Liver (tissue), 9 donors: ENCODE measurements around the gene INPP5B. TPM values are rescaled to one million over a fixed set of nuclear protein-coding genes. Genes with fewer than 3 reads are reported as not detected.

Experiments used
- DNase-seq: peaks from one replicate; pipeline ENCODE4 v3.0.0-alpha.2; 2017; ENCODE audit warnings: low spot score
- H3K27ac ChIP-seq, 2 donors: one replicate each; pipeline ENCODE4 v1.7.0; 2013; ENCODE audit warnings: inconsistent platforms in 2 of 2, low read length in 2 of 2, control low read depth in 1 of 2, low read depth in 1 of 2, mild to moderate bottlenecking in 1 of 2
- H3K27me3 ChIP-seq, 4 donors: one replicate each; pipeline versions ENCODE4 v1.6.1 to v1.7.0; 2013; ENCODE audit warnings: low read length in 3 of 4, inconsistent platforms in 1 of 4, mild to moderate bottlenecking in 1 of 4, moderate library complexity in 1 of 4; ENCODE audit not compliant: control insufficient read depth in 4 of 4, insufficient read depth in 4 of 4
- H3K36me3 ChIP-seq, 4 donors: one replicate each; pipeline versions ENCODE4 v1.6.1 to v1.7.0; 2013; ENCODE audit warnings: low read length in 3 of 4, mild to moderate bottlenecking in 3 of 4, low read depth in 1 of 4, moderate library complexity in 1 of 4; ENCODE audit not compliant: control insufficient read depth in 4 of 4, insufficient read depth in 3 of 4
- H3K4me1 ChIP-seq, 4 donors: one replicate each; pipeline versions ENCODE4 v1.6.1 to v1.7.0; 2013; ENCODE audit warnings: low read length in 3 of 4, mild to moderate bottlenecking in 3 of 4, moderate library complexity in 1 of 4; ENCODE audit not compliant: control insufficient read depth in 4 of 4, insufficient read depth in 4 of 4
- H3K4me3 ChIP-seq, 3 donors: one replicate each; pipeline versions ENCODE4 v1.6.1 to v1.7.0; 2013; ENCODE audit warnings: low read length in 3 of 3, control low read depth in 1 of 3, low read depth in 1 of 3, mild to moderate bottlenecking in 1 of 3
- H3K9ac ChIP-seq, 2 donors: one replicate each; pipeline ENCODE4 v1.7.0; 2013; ENCODE audit warnings: low read length in 2 of 2, mild to moderate bottlenecking in 2 of 2, moderate library complexity in 2 of 2, control low read depth in 1 of 2, low read depth in 1 of 2
- H3K9me3 ChIP-seq, 4 donors: one replicate each; pipeline versions ENCODE4 v1.6.1 to v1.7.0; 2013; ENCODE audit warnings: low read length in 3 of 4; ENCODE audit not compliant: control insufficient read depth in 4 of 4
- ATF3 ChIP-seq: IDR thresholded peaks from 2 replicates; pipeline ENCODE4 v1.6.1; 2016; ENCODE audit warnings: antibody characterized with exemption
- CTCF ChIP-seq: fragments of 150-350 bp; IDR thresholded peaks from 2 replicates; pipeline ENCODE4 v1.5.1; 2017; ENCODE audit warnings: improper control_type of control experiment, low read depth, low read length; ENCODE audit not compliant: missing input control
- EGR1 ChIP-seq, 2 donors: IDR thresholded peaks; 2 replicates each; pipeline ENCODE4 v1.6.1; 2016 to 2018; ENCODE audit warnings: antibody characterized with exemption in 2 of 2, low read depth in 2 of 2
- FOXA1 ChIP-seq: IDR thresholded peaks from 2 replicates; pipeline ENCODE4 v1.6.1; 2016; ENCODE audit warnings: antibody characterized with exemption
- FOXA2 ChIP-seq: IDR thresholded peaks from 2 replicates; pipeline ENCODE4 v1.6.1; 2016; ENCODE audit warnings: antibody characterized with exemption
- GABPA ChIP-seq, 2 donors: IDR thresholded peaks in 1 of 2; conservative IDR thresholded peaks in 1 of 2; 2 replicates each; pipeline ENCODE4 v1.6.1; 2016; ENCODE audit warnings: antibody characterized with exemption in 2 of 2, mild to moderate bottlenecking in 1 of 2, moderate library complexity in 1 of 2
- HNF4A ChIP-seq, 2 donors: conservative IDR thresholded peaks; 2 replicates each; pipeline ENCODE4 v1.6.1; 2016; ENCODE audit warnings: antibody characterized with exemption in 2 of 2, mild to moderate bottlenecking in 2 of 2
- HNF4G ChIP-seq: IDR thresholded peaks from 2 replicates; pipeline ENCODE4 v1.6.1; 2016; ENCODE audit warnings: antibody characterized with exemption
- JUND ChIP-seq, 2 donors: IDR thresholded peaks; 2 replicates each; pipeline ENCODE4 v1.6.1; 2016; ENCODE audit warnings: antibody characterized with exemption in 2 of 2
- NR2F2 ChIP-seq: IDR thresholded peaks from 2 replicates; pipeline ENCODE4 v1.6.1; 2016; ENCODE audit warnings: antibody characterized with exemption
- RAD21 ChIP-seq, 2 donors: IDR thresholded peaks; 2 replicates each; pipeline ENCODE4 v1.6.1; 2016; ENCODE audit warnings: antibody characterized with exemption in 2 of 2, mild to moderate bottlenecking in 2 of 2
- REST ChIP-seq: IDR thresholded peaks from 2 replicates; pipeline ENCODE4 v1.6.1; 2016; ENCODE audit warnings: antibody characterized with exemption, mild to moderate bottlenecking
- RXRA ChIP-seq, 2 donors: IDR thresholded peaks; 2 replicates each; pipeline ENCODE4 v1.6.1; 2017 to 2018; ENCODE audit warnings: antibody characterized with exemption in 2 of 2, mild to moderate bottlenecking in 1 of 2
- SP1 ChIP-seq: IDR thresholded peaks from 2 replicates; pipeline ENCODE4 v1.6.1; 2018; ENCODE audit warnings: antibody characterized with exemption, mild to moderate bottlenecking
- TAF1 ChIP-seq: conservative IDR thresholded peaks from 2 replicates; pipeline ENCODE4 v1.6.1; 2016; ENCODE audit warnings: antibody characterized with exemption, mild to moderate bottlenecking
- YY1 ChIP-seq: IDR thresholded peaks from 2 replicates; pipeline ENCODE4 v1.6.1; 2016; ENCODE audit warnings: antibody characterized with exemption, mild to moderate bottlenecking
- ZBTB33 ChIP-seq: IDR thresholded peaks from 2 replicates; pipeline ENCODE4 v1.6.1; 2016; ENCODE audit warnings: antibody characterized with exemption
- WGBS: extraction: QIAGEN DNeasy Blood & Tissue Kit; methylation state at CpG from one replicate; pipeline ENCODE4 v1.1.7; 2013; 5-methylcytosine and 5-hydroxymethylcytosine counted together
- polyA plus RNA-seq, 2 donors: library from polyadenylated mRNA; stranded (reverse) in 1 of 2; unstranded in 1 of 2; fragments of 200-250 nt in 1 of 2; fragments of >200 nt in 1 of 2; fragmentation: Nextera tagmentation in 1 of 2; extraction: Ambion mirVana in 1 of 2; gene quantifications; one replicate each; pipeline versions ENCODE4 v1.2.1 to v1.2.3, GENCODE V29; 2013 to 2015
- total RNA-seq, 2 donors: library from RNA; depleted of rRNA; stranded (reverse); fragments of >200 nt; gene quantifications; one replicate each; pipeline ENCODE4 v1.2.3, GENCODE V29; 2014
- TF ChIP-seq, protein P1 (sequence below): IDR thresholded peaks from 2 replicates; pipeline ENCODE4 v1.6.1; 2016; ENCODE audit warnings: antibody characterized with exemption
- donor health status: healthy.
- donor health status: healthy.
- donor health status: healthy.
- donor health status: healthy.
- donor health status: healthy.

Gene INPP5B
- total and polyA plus RNA-seq, 4 donors = 5.0 to 30.9 (median 13.6) TPM

DNA sequence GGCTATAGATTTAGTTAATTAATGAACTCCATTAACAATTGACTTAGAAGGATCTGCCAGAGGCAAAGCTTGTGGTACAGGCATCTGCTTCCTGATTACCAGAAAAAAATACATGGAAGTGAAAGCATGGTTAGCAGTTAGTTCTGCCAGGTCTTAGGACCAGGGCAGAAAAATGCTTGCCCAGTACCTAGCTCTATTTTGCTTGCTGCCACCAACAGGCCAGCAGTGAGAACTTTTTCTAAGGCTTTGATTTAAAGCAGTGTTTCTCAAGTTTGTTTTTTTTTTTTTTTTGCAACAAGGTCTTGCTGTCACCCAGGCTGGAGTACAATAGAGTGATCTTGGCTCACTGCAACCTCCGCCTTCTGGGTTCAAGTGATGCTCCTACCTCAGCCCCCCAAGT lies 71.0 kb downstream of the INPP5B start:
- no peak for TF ChIP-seq RAD21 (IDR thresholded peaks at IDR 0.05)
- no peak for TF ChIP-seq JUND (IDR thresholded peaks at IDR 0.05)
- no peak for TF ChIP-seq NR2F2
- Histone ChIP-seq H3K27me3 (no peaks in the 10 kb centered on the region), H3K9me3 (no peaks in the 10 kb centered on the region), H3K27ac (no peak overlapping the region), H3K36me3 (peaks cover 18 to 62% (median 58%) of the 10 kb centered on the region in 4 donors), H3K9ac (no peak overlapping the region), H3K4me1 (no peaks in the 10 kb centered on the region), H3K4me3 (no peak overlapping the region)
- WGBS = 98% methylated on average over 1 of the region's 1 CpG
- DNase-seq = no peak

DNA sequence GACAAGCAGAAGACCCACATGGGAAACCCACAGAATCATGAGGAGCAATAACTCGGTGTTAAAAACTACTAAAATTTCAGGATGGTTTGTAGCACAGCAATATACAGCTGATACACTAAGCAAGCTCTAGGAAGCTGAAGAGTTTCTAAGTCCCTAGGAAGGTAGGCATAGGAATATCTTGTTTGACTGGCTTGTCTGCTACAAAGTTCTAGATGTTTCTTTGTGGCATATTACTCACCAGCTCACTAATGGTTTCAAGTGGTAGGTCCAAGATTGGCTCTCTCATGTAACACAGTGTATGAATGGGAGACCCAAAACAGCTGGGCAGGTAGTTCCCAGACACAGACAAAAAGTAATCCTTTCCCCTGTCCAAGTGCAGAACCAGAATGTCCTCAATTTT lies 74.2 kb downstream of the INPP5B start:
- no peak for DNase-seq
- Histone ChIP-seq H3K9ac (no peak overlapping the region), H3K4me3 (no peak overlapping the region), H3K27me3 (no peaks in the 10 kb centered on the region), H3K36me3 (peaks cover 19 to 65% (median 55%) of the 10 kb centered on the region in 4 donors), H3K4me1 (no peaks in the 10 kb centered on the region), H3K27ac (no peak overlapping the region), H3K9me3 (no peaks in the 10 kb centered on the region)
- 96% methylated on average over 1 of the region's 1 CpG for WGBS
- TF ChIP-seq HNF4G (no peak), CTCF (no peak), NR2F2 (no peak), REST (no peak), JUND (IDR thresholded peaks at IDR 0.05) (no peak), RAD21 (IDR thresholded peaks at IDR 0.05) (no peak), GABPA (IDR thresholded peaks at IDR 0.05 in 1 of 2, conservative IDR thresholded peaks at IDR 0.05 in 1 of 2) (no peak), RXRA (IDR thresholded peaks at IDR 0.05) (no peak), SP1 (no peak), ATF3 (no peak), FOXA2 (no peak), EGR1 (IDR thresholded peaks at IDR 0.05; ENCODE audit: low read depth in 2 of 2) (no peak), TAF1 (no peak), YY1 (no peak), ZBTB33 (no peak), FOXA1 (no peak), HNF4A (conservative IDR thresholded peaks at IDR 0.05) (no peak)
- TF ChIP-seq, protein P1, sequence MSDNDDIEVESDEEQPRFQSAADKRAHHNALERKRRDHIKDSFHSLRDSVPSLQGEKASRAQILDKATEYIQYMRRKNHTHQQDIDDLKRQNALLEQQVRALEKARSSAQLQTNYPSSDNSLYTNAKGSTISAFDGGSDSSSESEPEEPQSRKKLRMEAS = no peak
